Liver (tissue), 9 donors: ENCODE results near the gene RACGAP1. TPM values are rescaled to one million over a fixed set of nuclear protein-coding genes. Genes with fewer than 3 reads are reported as not detected.

Experiments used
- DNase-seq: peaks from one replicate; pipeline ENCODE4 v3.0.0-alpha.2; 2017; ENCODE audit warnings: low spot score
- H3K27ac ChIP-seq, 2 donors: one replicate each; pipeline ENCODE4 v1.7.0; 2013; ENCODE audit warnings: inconsistent platforms in 2 of 2, low read length in 2 of 2, control low read depth in 1 of 2, low read depth in 1 of 2, mild to moderate bottlenecking in 1 of 2
- H3K27me3 ChIP-seq, 4 donors: one replicate each; pipeline versions ENCODE4 v1.6.1 to v1.7.0; 2013; ENCODE audit warnings: low read length in 3 of 4, inconsistent platforms in 1 of 4, mild to moderate bottlenecking in 1 of 4, moderate library complexity in 1 of 4; ENCODE audit not compliant: control insufficient read depth in 4 of 4, insufficient read depth in 4 of 4
- H3K36me3 ChIP-seq, 4 donors: one replicate each; pipeline versions ENCODE4 v1.6.1 to v1.7.0; 2013; ENCODE audit warnings: low read length in 3 of 4, mild to moderate bottlenecking in 3 of 4, low read depth in 1 of 4, moderate library complexity in 1 of 4; ENCODE audit not compliant: control insufficient read depth in 4 of 4, insufficient read depth in 3 of 4
- H3K4me1 ChIP-seq, 4 donors: one replicate each; pipeline versions ENCODE4 v1.6.1 to v1.7.0; 2013; ENCODE audit warnings: low read length in 3 of 4, mild to moderate bottlenecking in 3 of 4, moderate library complexity in 1 of 4; ENCODE audit not compliant: control insufficient read depth in 4 of 4, insufficient read depth in 4 of 4
- H3K4me3 ChIP-seq, 3 donors: one replicate each; pipeline versions ENCODE4 v1.6.1 to v1.7.0; 2013; ENCODE audit warnings: low read length in 3 of 3, control low read depth in 1 of 3, low read depth in 1 of 3, mild to moderate bottlenecking in 1 of 3
- H3K9ac ChIP-seq, 2 donors: one replicate each; pipeline ENCODE4 v1.7.0; 2013; ENCODE audit warnings: low read length in 2 of 2, mild to moderate bottlenecking in 2 of 2, moderate library complexity in 2 of 2, control low read depth in 1 of 2, low read depth in 1 of 2
- H3K9me3 ChIP-seq, 4 donors: one replicate each; pipeline versions ENCODE4 v1.6.1 to v1.7.0; 2013; ENCODE audit warnings: low read length in 3 of 4; ENCODE audit not compliant: control insufficient read depth in 4 of 4
- ATF3 ChIP-seq: IDR thresholded peaks from 2 replicates; pipeline ENCODE4 v1.6.1; 2016; ENCODE audit warnings: antibody characterized with exemption
- CTCF ChIP-seq: fragments of 150-350 bp; IDR thresholded peaks from 2 replicates; pipeline ENCODE4 v1.5.1; 2017; ENCODE audit warnings: improper control_type of control experiment, low read depth, low read length; ENCODE audit not compliant: missing input control
- EGR1 ChIP-seq, 2 donors: IDR thresholded peaks; 2 replicates each; pipeline ENCODE4 v1.6.1; 2016 to 2018; ENCODE audit warnings: antibody characterized with exemption in 2 of 2, low read depth in 2 of 2
- FOXA1 ChIP-seq: IDR thresholded peaks from 2 replicates; pipeline ENCODE4 v1.6.1; 2016; ENCODE audit warnings: antibody characterized with exemption
- FOXA2 ChIP-seq: IDR thresholded peaks from 2 replicates; pipeline ENCODE4 v1.6.1; 2016; ENCODE audit warnings: antibody characterized with exemption
- GABPA ChIP-seq, 2 donors: IDR thresholded peaks in 1 of 2; conservative IDR thresholded peaks in 1 of 2; 2 replicates each; pipeline ENCODE4 v1.6.1; 2016; ENCODE audit warnings: antibody characterized with exemption in 2 of 2, mild to moderate bottlenecking in 1 of 2, moderate library complexity in 1 of 2
- HNF4A ChIP-seq, 2 donors: conservative IDR thresholded peaks; 2 replicates each; pipeline ENCODE4 v1.6.1; 2016; ENCODE audit warnings: antibody characterized with exemption in 2 of 2, mild to moderate bottlenecking in 2 of 2
- JUND ChIP-seq, 2 donors: IDR thresholded peaks; 2 replicates each; pipeline ENCODE4 v1.6.1; 2016; ENCODE audit warnings: antibody characterized with exemption in 2 of 2
- MAX ChIP-seq: IDR thresholded peaks from 2 replicates; pipeline ENCODE4 v1.6.1; 2016; ENCODE audit warnings: antibody characterized with exemption
- NR2F2 ChIP-seq: IDR thresholded peaks from 2 replicates; pipeline ENCODE4 v1.6.1; 2016; ENCODE audit warnings: antibody characterized with exemption
- REST ChIP-seq: IDR thresholded peaks from 2 replicates; pipeline ENCODE4 v1.6.1; 2016; ENCODE audit warnings: antibody characterized with exemption, mild to moderate bottlenecking
- SP1 ChIP-seq: IDR thresholded peaks from 2 replicates; pipeline ENCODE4 v1.6.1; 2018; ENCODE audit warnings: antibody characterized with exemption, mild to moderate bottlenecking
- TAF1 ChIP-seq: conservative IDR thresholded peaks from 2 replicates; pipeline ENCODE4 v1.6.1; 2016; ENCODE audit warnings: antibody characterized with exemption, mild to moderate bottlenecking
- ZBTB33 ChIP-seq: IDR thresholded peaks from 2 replicates; pipeline ENCODE4 v1.6.1; 2016; ENCODE audit warnings: antibody characterized with exemption
- WGBS: extraction: QIAGEN DNeasy Blood & Tissue Kit; methylation state at CpG from one replicate; pipeline ENCODE4 v1.1.7; 2013; 5-methylcytosine and 5-hydroxymethylcytosine counted together
- polyA plus RNA-seq, 2 donors: library from polyadenylated mRNA; stranded (reverse) in 1 of 2; unstranded in 1 of 2; fragments of 200-250 nt in 1 of 2; fragments of >200 nt in 1 of 2; fragmentation: Nextera tagmentation in 1 of 2; extraction: Ambion mirVana in 1 of 2; gene quantifications; one replicate each; pipeline versions ENCODE4 v1.2.1 to v1.2.3, GENCODE V29; 2013 to 2015
- total RNA-seq, 2 donors: library from RNA; depleted of rRNA; stranded (reverse); fragments of >200 nt; gene quantifications; one replicate each; pipeline ENCODE4 v1.2.3, GENCODE V29; 2014
- donor health status: healthy.
- donor health status: healthy.
- donor health status: healthy.
- donor health status: healthy.
- donor health status: healthy.

RACGAP1 gene
- total and polyA plus RNA-seq, 4 donors, result 1.0 to 38.3 (median 2.9) TPM

GRCh38 chr12:49963976-49964815 is 61.1 kb downstream of the RACGAP1 start:
- peaks cover 15 to 41% (median 28%) of the 10 kb centered on the region in 4 donors for H3K4me1 ChIP-seq

More at GRCh38 chr12:49963976-49964815, 61.1 kb downstream of the RACGAP1 start:
- no peak overlapping the region for H3K4me3 ChIP-seq
- no peaks in the 10 kb centered on the region for H3K36me3 ChIP-seq
- DNase-seq, result no peak
- H3K9me3 ChIP-seq, result no peaks in the 10 kb centered on the region
- H3K9ac ChIP-seq, result no peak overlapping the region
- H3K27me3 ChIP-seq, result peaks cover 0 to 5% (median 1%) of the 10 kb centered on the region in 4 donors
- TF ChIP-seq FOXA2 (no peak), TAF1 (no peak), FOXA1 (no peak), ZBTB33 (no peak), NR2F2 (no peak), EGR1 (IDR thresholded peaks at IDR 0.05; ENCODE audit: low read depth in 2 of 2) (no peak), MAX (no peak), REST (no peak), JUND (IDR thresholded peaks at IDR 0.05) (no peak), SP1 (no peak), ATF3 (no peak), GABPA (IDR thresholded peaks at IDR 0.05 in 1 of 2, conservative IDR thresholded peaks at IDR 0.05 in 1 of 2) (no peak), CTCF (no peak), HNF4A (conservative IDR thresholded peaks at IDR 0.05) (no peak)
- no peak overlapping the region for H3K27ac ChIP-seq
- 89% methylated on average over 17 of the region's 17 CpGs for WGBS
